ENCODE data around the gene ZNF548.

ZNF548 gene

GRCh38 chr19:57410877-57411671 is 21.4 kb downstream of the ZNF548 start, which contains the start of gene ZNF17:
ZNF17 (plus strand) TSS chr19:57411161; CDS start chr19:57413616, 2,455 bp downstream.
- CTCF ChIA-PET, result interaction anchor here (1.2 to 2.0 kb wide), 2 partner anchors 13 to 24 kb away, joined by 3 to 4 read pairs; no protein-coding TSS in a partner anchor
- POLR2A ChIA-PET, result no interaction called here
- TF ChIP-seq CTCF (IDR thresholded peaks at IDR 0.05; ENCODE audit: insufficient read depth, low read length, missing control alignments), result no peak
- peak within 1 kb of the TSS; percentile 98 for H3K4me3 ChIP-seq (ENCODE audit: low read depth, low read length)
- DNase-seq (ENCODE audit: low read depth, low spot score), result peak; percentile 60

- no peak for TF ChIP-seq CTCF (IDR thresholded peaks at IDR 0.05; ENCODE audit: insufficient read depth, low read length, missing control alignments)
- CTCF ChIA-PET, result interaction anchor here (1.7 kb wide), 1 partner anchor 13 kb away, joined by 7 read pairs; no protein-coding TSS in a partner anchor
- POLR2A ChIA-PET, result no interaction called here
- DNase-seq (ENCODE audit: low read depth, low spot score), result no peak
- no peak overlapping the region for H3K4me3 ChIP-seq (ENCODE audit: low read depth, low read length)
These were observed 29.8 kb downstream of the ZNF548 start for GRCh38 chr19:57419439-57419838.

GRCh38 chr19:57421037-57421436 is 31.4 kb downstream of the ZNF548 start:
- no peak overlapping the region for H3K4me3 ChIP-seq (ENCODE audit: low read depth, low read length)
- CTCF ChIA-PET, result no interaction called here
- no peak for DNase-seq (ENCODE audit: low read depth, low spot score)
- POLR2A ChIA-PET, result no interaction called here
- no peak for TF ChIP-seq CTCF (IDR thresholded peaks at IDR 0.05; ENCODE audit: insufficient read depth, low read length, missing control alignments)

GRCh38 chr19:57434386-57435061 is 44.9 kb downstream of the ZNF548 start:
- TF ChIP-seq CTCF (IDR thresholded peaks at IDR 0.05; ENCODE audit: insufficient read depth, low read length, missing control alignments), result no peak
- DNase-seq (ENCODE audit: low read depth, low spot score), result no peak
- CTCF ChIA-PET, result no interaction called here
- peak overlapping the region; percentile 90 for H3K4me3 ChIP-seq (ENCODE audit: low read depth, low read length)
- POLR2A ChIA-PET, result interaction anchor here (0.6 kb wide), 1 partner anchor 69 kb away, joined by 3 read pairs; no protein-coding TSS in a partner anchor

- H3K4me3 ChIP-seq (ENCODE audit: low read depth, low read length), result peak within 1 kb of the TSS; percentile 90
- CTCF ChIA-PET, result interaction anchor here (1.0 to 1.1 kb wide), 2 partner anchors 28 to 29 kb away, joined by 4 read pairs; no protein-coding TSS in a partner anchor
- POLR2A ChIA-PET, result interaction anchor here (1.0 kb wide), 1 partner anchor 244 kb away, joined by 6 read pairs; the partner anchor contains the start of gene ZNF264
- TF ChIP-seq CTCF (IDR thresholded peaks at IDR 0.05; ENCODE audit: insufficient read depth, low read length, missing control alignments), result no peak
- DNase-seq (ENCODE audit: low read depth, low spot score), result peak; percentile 86
These were observed 45.7 kb downstream of the ZNF548 start, which contains the start of gene ZNF749 for GRCh38 chr19:57435062-57435978. ZNF749 (plus strand) TSS chr19:57435325; CDS start chr19:57435579, 254 bp downstream.

Data from AG04449 (cell line).